ENCODE measurements around the gene TAPT1.

DNA sequence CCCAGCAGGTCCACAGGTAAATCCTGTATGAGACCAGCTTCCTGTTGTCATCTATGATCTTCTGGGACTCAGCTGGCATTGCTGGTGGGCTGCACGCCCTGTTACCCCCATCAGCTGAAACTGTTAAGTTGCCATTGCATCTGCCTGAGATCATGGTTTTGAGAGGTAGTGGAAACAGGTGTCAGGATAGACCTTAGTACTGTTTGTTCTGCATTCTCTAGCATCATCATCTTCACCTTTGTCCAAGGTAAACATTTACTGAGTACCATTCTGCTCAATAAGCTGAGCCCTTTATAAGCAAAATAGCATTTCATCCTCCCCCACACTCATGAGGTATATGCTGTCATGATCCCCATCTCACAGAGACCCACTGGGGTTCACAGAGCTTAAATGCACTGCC is 99.6 kb downstream of the TAPT1 start:
- TF ChIP-seq CTCF (IDR thresholded peaks at IDR 0.05) = no peak
- TF ChIP-seq EZH2 (IDR thresholded peaks at IDR 0.05; ENCODE audit: borderline replicate concordance, insufficient read depth, low read depth, low read length, poor library complexity, severe bottlenecking) = no peak

Data from B cell (primary cell).